GM12801 (cell line): ENCODE data around the gene MAPK1.

Source experiments
- CTCF ChIP-seq: IDR thresholded peaks from one replicate; pipeline ENCODE4 v1.5.1; 2011; ENCODE audit warnings: control low read depth; ENCODE audit not compliant: insufficient read length; ENCODE audit errors: extremely low read depth

MAPK1 gene

GRCh38 chr22:21856197-21856596 lies 11.2 kb downstream of the MAPK1 start:
- no peak for TF ChIP-seq CTCF

GRCh38 chr22:21855676-21856075 lies 11.8 kb downstream of the MAPK1 start:
- no peak for TF ChIP-seq CTCF

GRCh38 chr22:21850660-21851059 lies 16.8 kb downstream of the MAPK1 start:
- TF ChIP-seq CTCF, result no peak

- TF ChIP-seq CTCF, result no peak
Observed at GRCh38 chr22:21849489-21849888, 18.0 kb downstream of the MAPK1 start.

GRCh38 chr22:21845558-21846453 lies 21.6 kb downstream of the MAPK1 start:
- no peak for TF ChIP-seq CTCF

- no peak for TF ChIP-seq CTCF
Observed at GRCh38 chr22:21842946-21843345, 24.5 kb downstream of the MAPK1 start.

GRCh38 chr22:21841422-21841821 lies 26.0 kb downstream of the MAPK1 start:
- no peak for TF ChIP-seq CTCF
